NCI-H2227 (cell line): ENCODE data around the gene GNB4.
A peak's percentile ranks its signal among the peaks of the same experiment; 100 is the strongest.

Experiments
- DNase-seq: peaks from one replicate; lab custom pipeline; 2025; ENCODE audit not compliant: unreplicated experiment; lab: John Stamatoyannopoulos, UW

GNB4 gene

DNA sequence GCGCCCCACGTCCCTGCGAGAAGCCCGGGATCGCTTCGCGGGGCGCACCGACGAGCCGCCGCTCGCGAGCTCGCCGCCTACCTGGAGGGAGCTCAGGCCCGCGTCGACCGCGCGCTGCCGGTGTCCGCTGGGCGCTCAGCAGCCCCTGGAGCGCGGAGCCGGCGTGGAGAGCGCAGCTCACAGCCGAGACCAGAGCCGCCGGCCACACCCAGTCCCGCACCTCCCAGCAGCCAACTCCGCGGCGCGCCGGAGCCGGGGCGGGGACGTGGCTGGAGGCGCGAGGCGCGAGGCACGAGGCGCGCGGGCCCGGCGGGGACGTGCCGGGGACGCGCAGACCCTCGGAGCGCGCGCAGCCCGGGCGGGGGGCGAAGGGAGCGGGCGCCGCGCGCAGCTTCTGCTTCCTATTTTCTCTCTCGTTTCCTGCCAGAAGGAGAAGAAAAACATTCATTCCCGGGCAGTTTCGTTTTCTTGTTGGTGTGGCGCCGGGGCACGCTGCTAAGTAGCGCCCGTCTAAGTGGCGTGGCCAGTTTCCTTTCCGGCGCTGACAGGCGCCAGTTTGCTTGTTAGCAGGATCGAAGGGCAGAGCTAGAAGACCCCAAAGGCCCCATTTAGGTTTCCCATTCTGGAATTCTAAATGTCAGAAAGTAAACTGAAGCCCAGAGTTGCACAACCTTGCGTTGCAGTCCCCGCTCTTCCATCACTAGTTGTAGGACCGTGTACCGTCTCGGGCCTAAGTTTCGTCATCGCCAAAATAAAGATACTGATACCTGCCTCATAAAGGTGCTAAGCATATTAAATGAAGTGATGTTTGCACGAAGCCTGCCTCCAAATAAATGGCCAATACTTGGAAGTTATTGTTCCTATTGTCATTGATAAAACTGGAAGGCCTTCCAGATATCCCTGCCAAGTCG lies at the start of gene GNB4:
TSS of gene GNB4 (minus strand) at position 206 of the 911 bp plus-strand sequence. CDS start 25,270 bp downstream, outside the sequence.
- DNase-seq = peak; percentile 95

- DNase-seq = no peak
Measured at GRCh38 chr3:179495483-179495882, 44.2 kb upstream of the GNB4 start.

GRCh38 chr3:179493260-179493659 lies 42.0 kb upstream of the GNB4 start:
- DNase-seq = no peak

- no peak for DNase-seq
Measured at GRCh38 chr3:179488213-179488612, 36.9 kb upstream of the GNB4 start.

GRCh38 chr3:179486806-179487205 lies 35.5 kb upstream of the GNB4 start:
- no peak for DNase-seq

GRCh38 chr3:179482857-179483256 lies 31.6 kb upstream of the GNB4 start:
- no peak for DNase-seq

DNA sequence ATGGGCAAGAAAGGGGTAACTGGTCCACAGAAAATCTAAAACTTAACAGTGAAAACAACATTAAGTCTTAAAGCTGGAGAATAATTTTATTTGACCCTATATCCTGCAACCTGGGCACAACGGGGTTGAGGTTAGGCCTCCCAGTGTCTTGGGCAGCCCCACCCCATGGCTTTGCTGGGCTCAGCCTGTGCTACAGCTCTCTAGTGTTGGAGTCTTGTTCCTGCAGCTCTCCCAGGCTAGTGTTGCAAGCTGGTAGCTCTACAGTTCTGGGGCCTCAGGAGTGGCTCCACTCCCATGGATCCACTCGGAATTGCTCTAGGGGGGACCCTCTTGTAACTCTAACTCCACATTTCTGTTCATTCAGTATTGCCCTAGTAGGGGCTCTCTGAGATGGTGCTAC lies 24.9 kb upstream of the GNB4 start:
- no peak for DNase-seq

DNA sequence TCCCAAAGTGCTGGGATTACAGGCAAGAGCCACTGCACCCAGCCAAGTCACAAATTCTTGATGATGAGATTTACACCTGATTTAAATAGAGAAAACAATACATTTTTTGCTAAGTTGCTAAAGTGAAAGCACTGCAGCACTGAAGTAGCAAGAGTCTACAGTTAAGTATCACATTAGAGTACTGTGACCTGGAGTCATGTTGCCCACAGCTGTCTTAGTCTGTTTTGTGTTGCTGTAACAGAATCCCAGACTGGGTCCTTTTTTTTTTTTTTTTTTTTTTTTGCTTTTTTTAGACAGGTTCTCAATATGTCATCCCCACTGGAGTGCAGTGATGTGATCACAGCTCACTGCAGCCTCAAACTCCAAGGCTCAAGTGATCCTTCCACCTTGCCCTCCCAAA lies 23.2 kb upstream of the GNB4 start:
- no peak for DNase-seq

GRCh38 chr3:179473565-179473964 lies 22.3 kb upstream of the GNB4 start:
- DNase-seq = no peak

DNA sequence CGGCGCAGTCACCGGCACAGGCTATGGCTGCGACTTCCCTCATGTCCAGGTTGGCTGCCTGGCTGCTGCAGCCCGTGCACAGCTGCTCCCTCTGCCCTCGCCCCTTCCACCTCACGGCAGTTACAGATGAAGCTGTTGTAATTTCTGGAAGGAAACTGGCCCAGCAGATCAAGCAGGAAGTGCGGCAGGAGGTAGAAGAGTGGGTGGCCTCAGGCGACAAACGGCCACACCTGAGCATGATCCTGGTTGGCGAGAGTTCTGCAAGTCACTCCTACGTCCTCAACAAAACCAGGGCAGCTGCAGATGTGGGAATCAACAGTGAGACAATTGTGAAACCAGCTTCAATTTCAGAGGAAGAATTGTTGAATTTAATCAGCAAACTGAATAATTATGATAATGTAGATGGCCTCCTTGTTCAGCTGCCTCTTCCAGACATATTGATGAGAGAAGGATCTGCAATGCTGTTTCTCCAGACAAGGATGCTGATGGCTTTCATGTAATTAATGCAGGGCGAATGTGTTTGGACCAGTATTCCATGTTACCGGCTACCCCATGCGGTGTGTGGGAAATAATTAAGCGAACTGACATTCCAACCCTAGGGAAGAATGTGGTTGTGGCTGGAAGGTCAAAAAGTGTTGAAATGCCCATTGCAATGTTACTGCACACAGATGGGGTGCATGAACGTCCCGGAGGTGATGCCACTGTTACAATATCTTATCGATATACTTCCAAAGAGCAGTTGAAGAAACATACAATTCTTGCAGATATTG lies 13.2 kb upstream of the GNB4 start:
- DNase-seq = no peak

GRCh38 chr3:179463319-179463718 lies 12.0 kb upstream of the GNB4 start:
- no peak for DNase-seq

DNA sequence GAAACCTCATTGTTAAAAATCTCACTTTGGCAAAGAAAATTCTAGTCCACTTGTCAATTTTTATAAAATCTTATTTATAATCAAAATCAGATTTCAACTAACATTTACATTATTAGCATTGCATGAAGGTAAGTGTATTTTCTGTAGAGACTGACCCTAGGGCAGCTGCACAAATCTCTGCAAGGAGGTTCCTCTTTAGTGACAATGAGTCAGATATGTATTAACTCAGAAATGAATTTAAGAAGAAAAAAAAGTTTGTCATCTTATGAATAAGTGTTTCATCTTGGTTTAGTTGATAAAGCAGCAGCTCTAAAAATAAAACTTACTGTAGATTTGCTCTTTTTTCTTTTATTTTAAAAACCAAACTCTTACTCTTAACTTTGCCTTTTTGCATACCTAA lies 9.0 kb upstream of the GNB4 start:
- DNase-seq = no peak

- DNase-seq = no peak
Measured at GRCh38 chr3:179455954-179456353, 4.7 kb upstream of the GNB4 start.

- no peak for DNase-seq
Measured at GRCh38 chr3:179454887-179455286, 3.6 kb upstream of the GNB4 start.

- DNase-seq = no peak
Measured at GRCh38 chr3:179453967-179454366, 2.7 kb upstream of the GNB4 start.

DNA sequence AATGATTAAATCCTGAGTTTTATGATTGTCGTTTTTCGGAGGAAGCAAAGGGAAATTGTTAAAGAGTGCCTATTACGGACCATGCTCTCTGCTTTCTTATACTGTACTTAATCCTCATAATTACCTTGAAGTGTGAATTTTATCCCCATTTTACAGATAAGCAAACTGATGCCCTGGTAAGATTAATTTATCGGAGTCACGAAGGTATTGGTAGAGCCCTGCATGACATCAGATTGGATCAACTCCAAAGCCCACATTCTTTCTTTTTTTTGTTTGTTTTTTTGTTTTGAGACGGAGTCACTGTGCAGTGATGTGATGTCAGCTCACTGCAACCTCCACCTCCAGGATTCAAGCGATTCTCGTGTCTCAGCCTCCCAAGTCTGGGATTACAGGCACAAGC lies 1.6 kb upstream of the GNB4 start:
- no peak for DNase-seq

- DNase-seq = peak; percentile 63
Measured at GRCh38 chr3:179452176-179452564, 900 bp upstream of the GNB4 start.

DNA sequence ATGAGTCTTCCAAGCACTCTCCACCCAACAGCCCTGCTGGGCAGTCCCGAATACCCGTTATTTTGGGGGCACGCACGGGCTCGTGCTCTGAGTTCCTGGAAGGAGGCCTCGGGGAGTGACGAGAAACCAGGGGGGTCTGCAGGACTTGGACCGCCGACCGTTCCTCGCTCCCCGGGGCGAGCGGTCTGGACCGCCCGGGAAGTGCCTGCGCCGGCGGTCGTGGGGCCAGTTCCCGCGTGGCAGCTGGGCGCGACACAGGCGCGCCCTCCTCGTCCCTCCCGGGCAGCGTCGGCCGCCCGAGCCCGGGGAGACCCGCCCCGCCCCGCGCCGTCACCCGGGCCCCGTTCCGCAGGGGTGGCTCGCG lies 387 bp downstream of the GNB4 start:
- DNase-seq = peak; percentile 49

DNA sequence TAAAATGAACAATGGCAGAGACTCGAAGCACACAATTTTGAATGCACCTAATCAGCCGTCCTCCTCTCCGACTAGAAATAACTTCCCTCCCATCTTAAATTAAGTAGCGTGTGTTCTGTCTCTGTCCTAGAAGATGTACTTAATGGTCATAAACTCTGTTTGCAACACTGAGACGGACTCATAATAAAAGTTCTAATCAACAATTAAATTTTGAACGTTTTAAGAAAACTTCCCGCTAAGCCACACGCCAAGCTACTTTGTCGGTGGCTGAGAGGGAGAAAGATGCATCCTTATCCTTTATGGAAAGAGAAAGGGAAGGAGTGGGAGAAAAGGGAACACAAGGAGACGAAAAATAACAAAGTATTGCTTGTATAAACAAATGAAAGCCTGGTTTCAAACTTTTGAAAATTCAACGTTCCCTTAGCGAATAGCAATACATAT lies 989 bp downstream of the GNB4 start:
- no peak for DNase-seq

GRCh38 chr3:179449636-179450035 lies 1.6 kb downstream of the GNB4 start:
- no peak for DNase-seq

GRCh38 chr3:179447251-179447650 lies 4.0 kb downstream of the GNB4 start:
- DNase-seq = no peak

DNA sequence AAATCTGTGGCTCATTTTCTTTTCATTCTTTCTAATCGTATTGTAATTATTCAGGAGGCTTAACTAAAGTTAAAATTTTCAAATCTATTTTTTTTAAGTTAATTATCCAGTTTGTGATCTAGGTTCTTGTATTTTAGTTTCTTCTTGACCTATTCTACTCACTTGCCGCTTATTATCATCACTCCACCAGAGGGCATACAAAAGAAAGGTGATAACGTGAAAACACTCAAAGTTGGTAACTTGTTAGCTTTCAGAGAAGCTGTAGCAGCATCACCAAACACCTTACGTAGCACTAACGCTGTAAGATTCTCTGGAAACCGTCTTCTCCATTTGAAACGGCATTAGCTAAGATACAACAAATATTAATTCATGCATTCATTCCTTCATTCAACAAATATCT lies 4.8 kb downstream of the GNB4 start:
- DNase-seq = peak; percentile 39
